BJ (cell line): ENCODE data around the gene THAP11. TPM values are rescaled to one million over a fixed set of nuclear protein-coding genes. Genes with fewer than 3 reads are reported as not detected.

Experiments used
- CTCF ChIA-PET: fragments of 350-600 bp; formaldehyde crosslinking; extraction: SDS; loops from one replicate; lab custom pipeline; 2021; ENCODE audit warnings: antibody characterized with exemption, inconsistent platforms; lab: Yijun Ruan, JAX
- POLR2A ChIA-PET: fragments of 300-600 bp; sonication (Branson Sonifier 250); formaldehyde crosslinking; extraction: SDS; loops from one replicate; lab custom pipeline; 2021; ENCODE audit warnings: antibody characterized with exemption; lab: Charles Lee
- DNase-seq: peaks from one replicate; pipeline ENCODE4 v3.0.0-alpha.2; 2011; ENCODE audit warnings: low read depth
- H3K27me3 ChIP-seq: 2 replicates; pipeline ENCODE4 v1.6.0; 2011; ENCODE audit warnings: low read length; ENCODE audit not compliant: control insufficient read depth, insufficient read depth
- H3K36me3 ChIP-seq: 2 replicates; pipeline ENCODE4 v1.5.1; 2011; ENCODE audit warnings: low read length; ENCODE audit not compliant: control insufficient read depth, insufficient read depth
- H3K4me3 ChIP-seq: 2 replicates; pipeline ENCODE4 v1.5.1; 2011; ENCODE audit warnings: low read depth, mild to moderate bottlenecking, control low read depth, low read length
- CTCF ChIP-seq: IDR thresholded peaks from 2 replicates; pipeline ENCODE4 v1.5.1; 2011; ENCODE audit warnings: low read depth, mild to moderate bottlenecking, control low read depth, inconsistent platforms, low read length, moderate library complexity; ENCODE audit not compliant: insufficient read depth
- polyA plus RNA-seq: library from polyadenylated mRNA; depleted of rRNA; stranded (reverse); fragments of >200 nt; gene quantifications from 2 replicates; pipeline ENCODE4 v1.2.3, GENCODE V29; 2011; rRNA removed
- small RNA-seq: library from RNA; depleted of rRNA; stranded (forward); fragments of <200 nt; gene quantifications from one replicate; pipeline ENCODE3, GENCODE V24; 2012; ENCODE audit warnings: low replicate concordance, low read depth; ENCODE audit not compliant: insufficient read length

THAP11 gene
- polyA plus RNA-seq, 1 experiment = 25.8 TPM

- no peak for TF ChIP-seq CTCF
- H3K4me3 ChIP-seq = no peak overlapping the region
- ChIA-PET POLR2A (no interaction called here), CTCF (interaction anchor here (1.3 to 8.4 kb wide), 3 partner anchors 46 to 366 kb away, joined by 3 to 155 read pairs (median 5); partner anchors contain the start of genes CTRL and PSMB10)
- no peak for DNase-seq
- H3K36me3 ChIP-seq = peaks cover 28% of the 10 kb centered on the region
- H3K27me3 ChIP-seq = no peaks in the 10 kb centered on the region
Observed at GRCh38 chr16:67886387-67886786, 44.3 kb downstream of the THAP11 start.

GRCh38 chr16:67888331-67888730 lies 46.2 kb downstream of the THAP11 start:
- DNase-seq = no peak
- ChIA-PET CTCF (interaction anchor here (0.9 to 8.4 kb wide), 3 partner anchors 12 to 44 kb away, joined by 3 to 155 read pairs (median 4); partner anchors contain the start of genes CTRL and PSMB10), POLR2A (no interaction called here)
- no peak overlapping the region for H3K4me3 ChIP-seq
- no peak for TF ChIP-seq CTCF
- H3K27me3 ChIP-seq = no peaks in the 10 kb centered on the region
- H3K36me3 ChIP-seq = peaks cover 11% of the 10 kb centered on the region

GRCh38 chr16:67892375-67892774 lies 50.3 kb downstream of the THAP11 start:
- ChIA-PET CTCF (interaction anchor here (0.7 to 2.2 kb wide), 4 partner anchors 8 to 76 kb away, joined by 3 to 13 read pairs (median 6); partner anchors contain the start of gene NRN1L), POLR2A (no interaction called here)
- H3K36me3 ChIP-seq = no peaks in the 10 kb centered on the region
- no peaks in the 10 kb centered on the region for H3K27me3 ChIP-seq
- H3K4me3 ChIP-seq = peak overlapping the region; percentile 40
- TF ChIP-seq CTCF = no peak
- DNase-seq = no peak

- DNase-seq = peak; percentile 60
- Histone ChIP-seq H3K36me3 (no peaks in the 10 kb centered on the region), H3K4me3 (peak within 1 kb of the TSS; percentile 95), H3K27me3 (no peaks in the 10 kb centered on the region)
- TF ChIP-seq CTCF = no peak
- ChIA-PET CTCF (interaction anchor here (0.7 to 2.2 kb wide), 7 partner anchors 9 to 77 kb away, joined by 3 to 13 read pairs (median 4); partner anchors contain the start of genes NRN1L and PSMB10), POLR2A (interaction anchor here (0.6 kb wide), 2 partner anchors 20 to 45 kb away, joined by 4 to 5 read pairs; partner anchors contain the start of gene EDC4)
Observed at GRCh38 chr16:67892899-67893742, 51.0 kb downstream of the THAP11 start, which contains the start of gene PSKH1. Gene PSKH1, plus strand, starts transcription at chr16:67893254. Its CDS starts 15,496 bp downstream, at chr16:67908750.

Small RNA genes lying within 50 kb of the gene (small RNA-seq; reads per million reads assigned to genes)
- gene AC040162.2 (not detected), gene NRN1L (not detected)

Other genes with a start within 250 kb of the THAP11 start
- gene CARMIL2, start 197.2 kb upstream of the THAP11 start, polyA plus RNA-seq = 0.18 and 0.23 TPM in 2 replicates
- gene ACD, start 182.1 kb upstream of the THAP11 start, polyA plus RNA-seq = 14.1 and 29.5 TPM in 2 replicates
- gene PARD6A, start 181.4 kb upstream of the THAP11 start, polyA plus RNA-seq = 0.86 and 0.88 TPM in 2 replicates
- gene ENKD1, start 175.6 kb upstream of the THAP11 start, polyA plus RNA-seq = 7.6 and 10.9 TPM in 2 replicates
- gene C16orf86, start 175.5 kb upstream of the THAP11 start, polyA plus RNA-seq = 0.87 and 1.5 TPM in 2 replicates
- 11.4 and 13.6 TPM in 2 replicates for gene GFOD2, start 123.0 kb upstream of the THAP11 start, polyA plus RNA-seq
- gene RANBP10, start 35.8 kb upstream of the THAP11 start, polyA plus RNA-seq = 11.5 and 17.6 TPM in 2 replicates
- gene TSNAXIP1, start 35.4 kb upstream of the THAP11 start, polyA plus RNA-seq = 0.96 and 1.6 TPM in 2 replicates
- gene NUTF2, start 4.6 kb downstream of the THAP11 start, polyA plus RNA-seq = 173 and 230 TPM in 2 replicates
- gene CENPT, start 5.4 kb downstream of the THAP11 start, polyA plus RNA-seq = 26.2 and 42.4 TPM in 2 replicates
- 19.9 and 27.4 TPM in 2 replicates for gene EDC4, start 30.7 kb downstream of the THAP11 start, polyA plus RNA-seq
- 0.22 and 0.27 TPM in 2 replicates for gene NRN1L, start 42.6 kb downstream of the THAP11 start, polyA plus RNA-seq
- 26.0 and 45.5 TPM in 2 replicates for gene PSKH1, start 50.9 kb downstream of the THAP11 start, polyA plus RNA-seq
- 0.15 and 0.58 TPM in 2 replicates for gene CTRL, start 89.5 kb downstream of the THAP11 start, polyA plus RNA-seq
- gene PSMB10, start 94.5 kb downstream of the THAP11 start, polyA plus RNA-seq = 24.8 and 29.1 TPM in 2 replicates
- 7.9 and 13.6 TPM in 2 replicates for gene LCAT, start 101.8 kb downstream of the THAP11 start, polyA plus RNA-seq
- 64.4 and 115 TPM in 2 replicates for gene SLC12A4, start 126.3 kb downstream of the THAP11 start, polyA plus RNA-seq
- not detected in 2 replicates for gene DPEP3, start 138.2 kb downstream of the THAP11 start, polyA plus RNA-seq
- gene DPEP2, start 157.2 kb downstream of the THAP11 start, polyA plus RNA-seq = 0.10 and 0.25 TPM in 2 replicates
- gene DPEP2NB, start 173.6 kb downstream of the THAP11 start, polyA plus RNA-seq = not detected in 2 replicates
- 8.1 and 10.1 TPM in 2 replicates for gene DDX28, start 180.9 kb downstream of the THAP11 start, polyA plus RNA-seq
- 12.9 and 18.3 TPM in 2 replicates for gene DUS2, start 181.0 kb downstream of the THAP11 start, polyA plus RNA-seq
- 10.5 and 14.9 TPM in 2 replicates for gene NFATC3, start 243.1 kb downstream of the THAP11 start, polyA plus RNA-seq